AG04449 (cell line): ENCODE data around the gene NAIF1.

ENCODE experiments used
- CTCF ChIA-PET: fragments of 350-600 bp; formaldehyde crosslinking; extraction: SDS; loops from one replicate; lab custom pipeline; 2021; ENCODE audit warnings: antibody characterized with exemption; lab: Yijun Ruan, JAX
- POLR2A ChIA-PET: fragments of 400-600, 350-600 bp; formaldehyde crosslinking; extraction: SDS; loops from one replicate; lab custom pipeline; 2020; ENCODE audit warnings: antibody characterized with exemption, inconsistent platforms; lab: Yijun Ruan, JAX
- DNase-seq: peaks from one replicate; pipeline ENCODE4 v3.0.0-alpha.2; 2010; ENCODE audit warnings: low read depth, low spot score
- H3K4me3 ChIP-seq: 2 replicates; pipeline ENCODE4 v1.5.1; 2011; ENCODE audit warnings: low read depth, mild to moderate bottlenecking, control low read depth, low read length
- TF ChIP-seq, protein P1 (sequence below): IDR thresholded peaks from one replicate; pipeline ENCODE4 v1.5.1; 2011; ENCODE audit warnings: mild to moderate bottlenecking, moderate library complexity, low read length, control low read depth, inconsistent platforms; ENCODE audit not compliant: insufficient read depth; ENCODE audit errors: missing control alignments

NAIF1 gene

DNA sequence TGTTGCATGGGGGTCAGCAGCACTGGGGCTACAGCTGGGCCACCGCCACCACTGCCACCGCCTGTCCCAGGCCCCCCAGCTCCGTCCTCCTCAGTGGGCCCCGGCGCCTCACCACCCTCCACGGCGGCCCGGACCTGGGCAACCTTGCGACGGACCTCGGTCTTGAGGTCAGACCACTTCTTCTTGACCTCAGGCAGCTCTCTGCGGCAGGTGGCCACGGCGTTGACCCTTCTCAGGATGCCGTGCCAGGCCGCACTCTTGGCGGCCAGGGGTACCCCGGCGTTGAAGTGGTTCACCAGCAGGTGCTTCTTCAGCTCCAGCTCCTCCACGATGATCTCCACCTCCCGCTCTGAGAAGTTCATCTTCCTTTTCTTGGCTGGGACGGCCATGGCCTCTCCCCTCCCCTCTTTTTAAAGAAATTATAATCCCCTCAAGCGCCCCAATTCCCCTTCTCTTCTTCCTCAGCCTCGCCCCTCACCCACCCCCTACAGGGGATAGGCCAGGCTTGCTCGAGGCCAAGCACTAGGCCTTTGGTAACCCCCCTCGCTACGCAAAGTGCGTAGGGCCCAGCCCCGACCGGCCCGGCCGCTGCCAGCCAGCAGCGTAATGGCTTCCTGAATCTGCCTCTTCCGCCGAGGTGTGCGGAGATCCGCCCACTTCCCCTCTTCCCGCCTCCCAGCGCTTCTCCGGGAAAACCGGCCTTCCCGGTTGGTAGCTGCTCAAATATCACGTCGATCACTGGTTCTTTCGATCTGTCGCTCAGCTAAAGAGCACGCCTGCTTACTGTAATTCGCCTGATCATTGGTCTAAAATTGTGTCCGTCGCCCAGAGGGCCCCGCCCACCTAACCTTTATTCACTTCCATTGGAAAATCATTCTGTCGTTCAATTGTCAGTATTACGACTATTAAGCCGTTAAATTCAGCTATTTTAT is at the start of gene NAIF1:
Gene NAIF1, minus strand, starts transcription at position 608 of the 932 bp plus-strand sequence. Its CDS starts 219 bp downstream, at position 389.
- TF ChIP-seq, protein P1, sequence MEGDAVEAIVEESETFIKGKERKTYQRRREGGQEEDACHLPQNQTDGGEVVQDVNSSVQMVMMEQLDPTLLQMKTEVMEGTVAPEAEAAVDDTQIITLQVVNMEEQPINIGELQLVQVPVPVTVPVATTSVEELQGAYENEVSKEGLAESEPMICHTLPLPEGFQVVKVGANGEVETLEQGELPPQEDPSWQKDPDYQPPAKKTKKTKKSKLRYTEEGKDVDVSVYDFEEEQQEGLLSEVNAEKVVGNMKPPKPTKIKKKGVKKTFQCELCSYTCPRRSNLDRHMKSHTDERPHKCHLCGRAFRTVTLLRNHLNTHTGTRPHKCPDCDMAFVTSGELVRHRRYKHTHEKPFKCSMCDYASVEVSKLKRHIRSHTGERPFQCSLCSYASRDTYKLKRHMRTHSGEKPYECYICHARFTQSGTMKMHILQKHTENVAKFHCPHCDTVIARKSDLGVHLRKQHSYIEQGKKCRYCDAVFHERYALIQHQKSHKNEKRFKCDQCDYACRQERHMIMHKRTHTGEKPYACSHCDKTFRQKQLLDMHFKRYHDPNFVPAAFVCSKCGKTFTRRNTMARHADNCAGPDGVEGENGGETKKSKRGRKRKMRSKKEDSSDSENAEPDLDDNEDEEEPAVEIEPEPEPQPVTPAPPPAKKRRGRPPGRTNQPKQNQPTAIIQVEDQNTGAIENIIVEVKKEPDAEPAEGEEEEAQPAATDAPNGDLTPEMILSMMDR, result no peak
- POLR2A ChIA-PET, result interaction anchor here (0.6 to 2.3 kb wide), 4 partner anchors 8 to 94 kb away, joined by 3 to 7 read pairs (median 5); partner anchors contain the start of gene EEIG1
- CTCF ChIA-PET, result interaction anchor here (0.9 to 3.0 kb wide), 7 partner anchors 15 to 124 kb away, joined by 3 to 12 read pairs (median 4); no protein-coding TSS in a partner anchor
- H3K4me3 ChIP-seq, result peak within 1 kb of the TSS; percentile 80
- DNase-seq, result peak; percentile 99

GRCh38 chr9:128116104-128117083 is 49.3 kb upstream of the NAIF1 start:
- H3K4me3 ChIP-seq, result no peak overlapping the region
- POLR2A ChIA-PET, result interaction anchor here (0.7 to 1.6 kb wide), 3 partner anchors 10 to 43 kb away, joined by 3 read pairs; partner anchors contain the start of gene BBLN
- CTCF ChIA-PET, result interaction anchor here (1.0 to 7.1 kb wide), 15 partner anchors 11 to 193 kb away, joined by 3 to 264 read pairs (median 5); partner anchors contain the start of genes DPM2, NAIF1, PTGES2 and SLC25A25
- TF ChIP-seq, protein P1, result no peak
- DNase-seq, result no peak

GRCh38 chr9:128115187-128116103 is 48.3 kb upstream of the NAIF1 start:
- TF ChIP-seq, protein P1, result no peak
- H3K4me3 ChIP-seq, result no peak overlapping the region
- DNase-seq, result no peak
- CTCF ChIA-PET, result interaction anchor here (1.1 to 7.1 kb wide), 11 partner anchors 12 to 192 kb away, joined by 3 to 264 read pairs (median 21); partner anchors contain the start of genes DPM2 and PTGES2
- POLR2A ChIA-PET, result interaction anchor here (1.1 to 1.6 kb wide), 3 partner anchors 11 to 17 kb away, joined by 3 to 4 read pairs (median 3); no protein-coding TSS in a partner anchor

DNA sequence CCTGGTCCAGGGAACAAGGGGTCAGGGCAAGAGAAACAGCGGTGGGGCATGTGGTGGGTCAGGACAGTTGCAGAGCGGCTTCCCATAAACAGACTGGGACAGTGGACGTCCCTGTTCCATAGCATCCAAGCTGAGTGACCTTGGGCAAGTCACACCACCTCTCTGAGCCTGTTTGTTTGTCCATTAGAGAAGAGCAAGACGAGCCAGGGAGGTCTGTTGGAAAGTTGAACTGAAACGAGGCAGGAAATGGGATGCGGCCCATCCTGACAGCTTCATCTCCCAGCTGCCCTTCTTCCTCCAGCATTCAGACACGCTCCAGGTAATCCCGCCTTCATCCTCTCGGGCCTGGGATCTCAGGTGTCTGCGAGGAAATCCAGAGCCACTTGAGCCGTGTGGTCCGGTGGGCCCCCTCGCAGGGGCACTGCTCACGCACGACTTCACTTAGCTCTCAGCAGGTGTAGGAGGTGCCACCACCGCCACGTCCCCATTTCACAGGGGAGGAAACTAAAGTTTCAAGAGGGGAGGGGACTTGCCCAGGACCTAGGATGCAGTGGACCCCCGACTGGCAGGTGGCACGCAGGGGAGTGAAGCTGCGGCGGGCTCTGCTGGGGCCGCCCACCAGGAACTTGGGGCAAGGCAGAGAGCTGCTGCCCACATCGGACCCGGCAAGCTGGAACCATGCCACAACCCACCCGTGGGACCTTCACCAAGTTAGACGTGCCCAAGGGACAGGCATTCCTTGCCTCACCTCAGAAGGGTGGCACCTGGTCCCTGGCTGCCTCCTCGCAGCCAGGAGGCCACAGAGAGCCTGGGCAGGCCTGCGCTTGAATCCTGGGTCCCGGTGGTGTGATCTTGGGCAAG is 47.4 kb upstream of the NAIF1 start:
- ChIA-PET POLR2A (interaction anchor here (1.2 kb wide), 1 partner anchor 15 kb away, joined by 4 read pairs; no protein-coding TSS in a partner anchor), CTCF (interaction anchor here (0.8 to 7.1 kb wide), 5 partner anchors 12 to 197 kb away, joined by 3 to 264 read pairs (median 112); partner anchors contain the start of genes DPM2 and PTGES2)
- no peak for DNase-seq
- no peak overlapping the region for H3K4me3 ChIP-seq
- TF ChIP-seq, protein P1, result no peak
